ENCODE results near the gene ING5. TPM values are rescaled to one million over a fixed set of nuclear protein-coding genes. Genes with fewer than 3 reads are reported as not detected.

Gene ING5
- total and polyA plus RNA-seq, 4 experiments from 2014 or later, result 19.3 to 99.5 (median 65.3) TPM

GRCh38 chr2:241666627-241667400 lies 35.0 kb upstream of the ING5 start:
- Histone ChIP-seq H3K4me1 (ENCODE audit: insufficient read depth, low read length) (no peaks in the 10 kb centered on the region), H3K9me3 (ENCODE audit: control insufficient read depth in 1 of 2, low read length in 2 of 2) (no peaks in the 10 kb centered on the region), H3K36me3 (ENCODE audit: insufficient read depth, low read length) (peaks cover 19% of the 10 kb centered on the region), H3K27ac (ENCODE audit: low read depth, low read length) (no peak overlapping the region), H3K27me3 (ENCODE audit: insufficient read depth, low read length) (no peaks in the 10 kb centered on the region), H3K4me3 (ENCODE audit: low read length in 2 of 2) (no peak overlapping the region)
- peaks cover 12 to 42% of the 10 kb centered on the region in 2 donors for H3K36me3 Mint-ChIP-seq
- ChIA-PET CTCF (ENCODE audit: partially characterized antibody) (no interaction called here), POLR2A (ENCODE audit: partially characterized antibody) (no interaction called here)
- no peak for DNase-seq
- H3K4me3 Mint-ChIP-seq, result no peak overlapping the region
- H3K4me1 Mint-ChIP-seq, result peaks cover 2 to 10% (median 4%) of the 10 kb centered on the region in 4 donors
- no peak overlapping the region for H3K27ac Mint-ChIP-seq
- no peaks in the 10 kb centered on the region for H3K27me3 Mint-ChIP-seq
- intact Hi-C loops (cut with micrococcal nuclease), result no loop called here
- H3K9me3 Mint-ChIP-seq, result no peaks in the 10 kb centered on the region

GRCh38 chr2:241668354-241668753 lies 33.5 kb upstream of the ING5 start:
- H3K36me3 ChIP-seq (ENCODE audit: insufficient read depth, low read length), result peaks cover 19% of the 10 kb centered on the region
- H3K36me3 Mint-ChIP-seq, result peaks cover 10 to 45% of the 10 kb centered on the region in 2 donors

GRCh38 chr2:241668839-241669238 lies 33.0 kb upstream of the ING5 start:
- H3K27ac ChIP-seq (ENCODE audit: low read depth, low read length), result no peak overlapping the region
- H3K36me3 Mint-ChIP-seq, result peaks cover 8 to 49% of the 10 kb centered on the region in 2 donors

More at GRCh38 chr2:241668354-241668753, 33.5 kb upstream of the ING5 start:
- peaks cover 2 to 10% (median 4%) of the 10 kb centered on the region in 4 donors for H3K4me1 Mint-ChIP-seq
- H3K4me3 ChIP-seq (ENCODE audit: low read length in 2 of 2), result no peak overlapping the region
- ChIA-PET CTCF (ENCODE audit: partially characterized antibody) (no interaction called here), POLR2A (ENCODE audit: partially characterized antibody) (no interaction called here)
- no peaks in the 10 kb centered on the region for H3K27me3 Mint-ChIP-seq
- H3K27ac ChIP-seq (ENCODE audit: low read depth, low read length), result no peak overlapping the region
- no peak for DNase-seq
- no peaks in the 10 kb centered on the region for H3K9me3 Mint-ChIP-seq
- H3K27ac Mint-ChIP-seq, result no peak overlapping the region
- no peaks in the 10 kb centered on the region for H3K9me3 ChIP-seq (ENCODE audit: control insufficient read depth in 1 of 2, low read length in 2 of 2)
- no peak overlapping the region for H3K4me3 Mint-ChIP-seq
- intact Hi-C loops (cut with micrococcal nuclease), result no loop called here
- H3K4me1 ChIP-seq (ENCODE audit: insufficient read depth, low read length), result no peaks in the 10 kb centered on the region
- no peaks in the 10 kb centered on the region for H3K27me3 ChIP-seq (ENCODE audit: insufficient read depth, low read length)

GRCh38 chr2:241670333-241671110 lies 31.3 kb upstream of the ING5 start:
- POLR2A ChIA-PET (ENCODE audit: partially characterized antibody), result interaction anchor here (1.3 kb wide), 1 partner anchor 30 kb away, joined by 5 read pairs; no protein-coding TSS in a partner anchor
- no peak overlapping the region for H3K4me3 Mint-ChIP-seq
- CTCF ChIA-PET (ENCODE audit: partially characterized antibody), result interaction anchor here (0.7 kb wide), 1 partner anchor 208 kb away, joined by 3 read pairs; no protein-coding TSS in a partner anchor

More at GRCh38 chr2:241668839-241669238, 33.0 kb upstream of the ING5 start:
- Mint-ChIP-seq H3K27me3 (no peaks in the 10 kb centered on the region), H3K4me1 (peaks cover 2 to 10% (median 7%) of the 10 kb centered on the region in 4 donors), H3K4me3 (no peak overlapping the region), H3K9me3 (no peaks in the 10 kb centered on the region), H3K27ac (no peak overlapping the region)
- ChIA-PET POLR2A (ENCODE audit: partially characterized antibody) (interaction anchor here (1.3 kb wide), 1 partner anchor 32 kb away, joined by 5 read pairs; no protein-coding TSS in a partner anchor), CTCF (ENCODE audit: partially characterized antibody) (no interaction called here)
- Histone ChIP-seq H3K27me3 (ENCODE audit: insufficient read depth, low read length) (no peaks in the 10 kb centered on the region), H3K4me1 (ENCODE audit: insufficient read depth, low read length) (no peaks in the 10 kb centered on the region), H3K4me3 (ENCODE audit: low read length in 2 of 2) (no peak overlapping the region), H3K9me3 (ENCODE audit: control insufficient read depth in 1 of 2, low read length in 2 of 2) (no peaks in the 10 kb centered on the region), H3K36me3 (ENCODE audit: insufficient read depth, low read length) (peaks cover 19% of the 10 kb centered on the region)
- DNase-seq, result no peak
- intact Hi-C loops (cut with micrococcal nuclease), result no loop called here

GRCh38 chr2:241671457-241672240 lies 30.2 kb upstream of the ING5 start:
- Mint-ChIP-seq H3K36me3 (peaks cover 6 to 51% of the 10 kb centered on the region in 2 donors), H3K27me3 (no peaks in the 10 kb centered on the region), H3K9me3 (no peaks in the 10 kb centered on the region), H3K27ac (no peak overlapping the region), H3K4me3 (no peak overlapping the region), H3K4me1 (peaks cover 0 to 4% (median under 1%) of the 10 kb centered on the region in 4 donors)
- H3K36me3 ChIP-seq (ENCODE audit: insufficient read depth, low read length), result peaks cover 17% of the 10 kb centered on the region
- ChIA-PET CTCF (ENCODE audit: partially characterized antibody) (interaction anchor here (0.7 kb wide), 1 partner anchor 207 kb away, joined by 3 read pairs; no protein-coding TSS in a partner anchor), POLR2A (ENCODE audit: partially characterized antibody) (no interaction called here)
- DNase-seq, result peak in 1 of 5 donors; percentile 1
- intact Hi-C loops (cut with micrococcal nuclease), result no loop called here
- H3K4me1 ChIP-seq (ENCODE audit: insufficient read depth, low read length), result no peaks in the 10 kb centered on the region
- no peak overlapping the region for H3K4me3 ChIP-seq (ENCODE audit: low read length in 2 of 2)
- no peaks in the 10 kb centered on the region for H3K9me3 ChIP-seq (ENCODE audit: control insufficient read depth in 1 of 2, low read length in 2 of 2)
- no peaks in the 10 kb centered on the region for H3K27me3 ChIP-seq (ENCODE audit: insufficient read depth, low read length)
- no peak overlapping the region for H3K27ac ChIP-seq (ENCODE audit: low read depth, low read length)

More at GRCh38 chr2:241670333-241671110, 31.3 kb upstream of the ING5 start:
- H3K27me3 ChIP-seq (ENCODE audit: insufficient read depth, low read length), result no peaks in the 10 kb centered on the region
- no peak overlapping the region for H3K4me3 ChIP-seq (ENCODE audit: low read length in 2 of 2)
- no peak overlapping the region for H3K27ac ChIP-seq (ENCODE audit: low read depth, low read length)
- no peaks in the 10 kb centered on the region for H3K4me1 ChIP-seq (ENCODE audit: insufficient read depth, low read length)
- Mint-ChIP-seq H3K9me3 (no peaks in the 10 kb centered on the region), H3K36me3 (peaks cover 8 to 54% of the 10 kb centered on the region in 2 donors), H3K27ac (peak overlapping the region in 1 of 7 donors; percentile 18), H3K27me3 (no peaks in the 10 kb centered on the region), H3K4me1 (peaks cover 0 to 5% (median 3%) of the 10 kb centered on the region in 4 donors)
- peaks cover 19% of the 10 kb centered on the region for H3K36me3 ChIP-seq (ENCODE audit: insufficient read depth, low read length)
- intact Hi-C loops (cut with micrococcal nuclease), result no loop called here
- H3K9me3 ChIP-seq (ENCODE audit: control insufficient read depth in 1 of 2, low read length in 2 of 2), result no peaks in the 10 kb centered on the region
- no peak for DNase-seq

- peak in 1 of 5 donors; percentile 33 for DNase-seq
- Mint-ChIP-seq H3K4me3 (no peak overlapping the region), H3K9me3 (no peaks in the 10 kb centered on the region), H3K4me1 (peaks cover 0 to 4% (median under 1%) of the 10 kb centered on the region in 4 donors), H3K27ac (peak overlapping the region in 1 of 7 donors; percentile 57), H3K36me3 (peaks cover 6 to 50% of the 10 kb centered on the region in 2 donors), H3K27me3 (no peaks in the 10 kb centered on the region)
- CTCF ChIA-PET (ENCODE audit: partially characterized antibody), result no interaction called here
- peaks cover 18% of the 10 kb centered on the region for H3K36me3 ChIP-seq (ENCODE audit: insufficient read depth, low read length)
- no peak overlapping the region for H3K4me3 ChIP-seq (ENCODE audit: low read length in 2 of 2)
- H3K27me3 ChIP-seq (ENCODE audit: insufficient read depth, low read length), result no peaks in the 10 kb centered on the region
- H3K27ac ChIP-seq (ENCODE audit: low read depth, low read length), result no peak overlapping the region
- intact Hi-C loops (cut with micrococcal nuclease), result no loop called here
- H3K9me3 ChIP-seq (ENCODE audit: control insufficient read depth in 1 of 2, low read length in 2 of 2), result no peaks in the 10 kb centered on the region
- POLR2A ChIA-PET (ENCODE audit: partially characterized antibody), result no interaction called here
- no peaks in the 10 kb centered on the region for H3K4me1 ChIP-seq (ENCODE audit: insufficient read depth, low read length)
Measured at GRCh38 chr2:241672243-241673188, 29.3 kb upstream of the ING5 start.
